DND-41 (cell line): Measurements from ENCODE around the gene HPS1.

Source experiments
- ATAC-seq: fragments of 200-7000 bp; cut with Tn5 transposase; 3 replicates; pipeline ENCODE4 v1.9.1; 2021; ENCODE audit warnings: low read depth; ENCODE audit not compliant: insufficient read depth
- DNase-seq: peaks from one replicate; pipeline ENCODE4 v3.0.0-alpha.2; 2020
- H2AFZ ChIP-seq: 2 replicates; pipeline ENCODE4 v1.6.0; 2012; ENCODE audit warnings: low read depth, low read length
- H3K27ac ChIP-seq: 2 replicates; pipeline ENCODE4 v1.5.1; 2012; ENCODE audit warnings: low read length, inconsistent platforms
- H3K27me3 ChIP-seq: fragments of 200-600 bp; sonication (generic); 2 replicates; pipeline ENCODE4 v1.6.0; 2012; ENCODE audit warnings: low read length, mild to moderate bottlenecking, inconsistent platforms; ENCODE audit not compliant: insufficient read depth, poor library complexity
- H3K36me3 ChIP-seq: 2 replicates; pipeline ENCODE4 v1.5.1; 2012; ENCODE audit warnings: low read length, inconsistent platforms; ENCODE audit not compliant: insufficient read depth
- H3K4me1 ChIP-seq: 2 replicates; pipeline ENCODE4 v1.5.1; 2012; ENCODE audit warnings: mild to moderate bottlenecking, low read length; ENCODE audit not compliant: insufficient read depth
- H3K4me2 ChIP-seq: 2 replicates; pipeline ENCODE4 v1.6.0; 2012; ENCODE audit warnings: mild to moderate bottlenecking, moderate library complexity, low read length, inconsistent platforms; ENCODE audit not compliant: insufficient read depth
- H3K4me3 ChIP-seq, 2 experiments: fragments of 200-600 bp in 1 of 2; shearing (Covaris generic) in 1 of 2; 2 replicates each; pipeline ENCODE4 v1.5.1; 2012 to 2016; ENCODE audit warnings: inconsistent platforms in 2 of 2, low read length in 2 of 2, mild to moderate bottlenecking in 2 of 2, low read depth in 1 of 2, moderate library complexity in 1 of 2
- H3K79me2 ChIP-seq: 2 replicates; pipeline ENCODE4 v1.6.0; 2012; ENCODE audit warnings: low read length, inconsistent platforms; ENCODE audit not compliant: insufficient read depth
- H3K9ac ChIP-seq: 2 replicates; pipeline ENCODE4 v1.6.0; 2012; ENCODE audit warnings: low read depth, mild to moderate bottlenecking, inconsistent platforms, low read length, moderate library complexity
- H3K9me3 ChIP-seq: 2 replicates; pipeline ENCODE4 v1.5.1; 2012; ENCODE audit warnings: low read length, moderate library complexity, mild to moderate bottlenecking, inconsistent platforms; ENCODE audit not compliant: insufficient read depth, severe bottlenecking
- H4K20me1 ChIP-seq: 2 replicates; pipeline ENCODE4 v1.6.0; 2012; ENCODE audit warnings: low read length; ENCODE audit not compliant: insufficient read depth
- EZH2 ChIP-seq: IDR thresholded peaks from 3 replicates; pipeline ENCODE4 v1.6.1; 2012; ENCODE audit warnings: borderline replicate concordance, low read depth, mild to moderate bottlenecking, moderate library complexity, low read length, inconsistent platforms; ENCODE audit not compliant: severe bottlenecking
- TF ChIP-seq, protein P1 (sequence below): IDR thresholded peaks from 2 replicates; pipeline ENCODE4 v1.5.1; 2012; ENCODE audit warnings: borderline replicate concordance, low read length, moderate library complexity, mild to moderate bottlenecking; ENCODE audit not compliant: poor library complexity, severe bottlenecking; ENCODE audit errors: extremely low read depth

Gene HPS1

GRCh38 chr10:98427011-98427515 lies 19.7 kb downstream of the HPS1 start:
- no peaks in the 10 kb centered on the region for H3K79me2 ChIP-seq
- no peak overlapping the region for H3K4me2 ChIP-seq
- H3K27ac ChIP-seq: no peak overlapping the region
- peaks cover 60% of the 10 kb centered on the region for H3K36me3 ChIP-seq
- ATAC-seq (no peak), DNase-seq (no peak)
- peaks cover 3% of the 10 kb centered on the region for H3K9me3 ChIP-seq
- no peak overlapping the region for H2AFZ ChIP-seq
- no peaks in the 10 kb centered on the region for H3K4me1 ChIP-seq
- no peak overlapping the region for H3K9ac ChIP-seq
- no peaks in the 10 kb centered on the region for H3K27me3 ChIP-seq
- no peak for TF ChIP-seq EZH2
- H4K20me1 ChIP-seq: no peaks in the 10 kb centered on the region
- H3K4me3 ChIP-seq: no peak overlapping the region

DNA sequence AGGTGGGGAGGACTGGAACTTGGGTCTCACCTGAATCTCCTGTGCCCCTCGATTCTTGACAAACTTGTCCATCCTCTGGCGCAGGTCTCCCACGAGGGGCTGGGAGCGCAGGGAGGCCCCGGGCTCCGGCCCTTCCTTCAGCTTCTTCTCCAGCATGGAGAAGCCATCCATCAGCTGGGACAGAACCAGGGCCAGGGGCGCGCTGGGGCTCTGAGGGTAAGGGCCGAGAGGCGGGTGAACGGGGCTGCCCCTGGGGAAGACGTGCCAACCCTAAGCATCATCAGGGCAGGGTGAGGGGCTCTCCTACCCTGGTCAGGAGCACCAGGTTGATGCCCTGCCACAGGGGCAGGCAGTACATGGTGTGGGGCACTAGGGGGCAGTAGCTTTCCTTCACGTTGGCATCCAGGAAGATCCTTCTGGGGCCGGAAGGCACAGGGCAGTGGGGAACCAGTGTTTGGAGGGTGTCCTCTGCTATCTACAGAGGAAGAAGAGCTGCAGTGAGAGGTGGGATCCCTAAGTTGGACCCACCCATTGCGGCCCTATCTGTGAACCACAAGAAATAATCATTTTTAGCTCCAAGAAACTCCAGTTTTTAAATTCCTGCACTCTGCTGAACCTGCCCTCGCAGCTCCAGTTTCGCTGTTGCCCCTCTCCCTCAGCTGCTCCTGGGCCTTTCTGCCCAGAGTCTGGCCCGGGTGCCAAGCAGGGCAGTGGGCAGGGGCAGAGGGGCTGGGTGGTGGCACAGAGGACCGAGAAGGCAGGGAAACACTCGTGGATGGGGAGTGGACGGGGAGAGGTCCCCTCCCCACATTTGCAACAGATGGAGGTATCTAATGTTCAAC lies 21.0 kb downstream of the HPS1 start:
- H3K9me3 ChIP-seq: no peaks in the 10 kb centered on the region
- DNase-seq: peak; percentile 48
- H3K4me3 ChIP-seq: no peak overlapping the region
- no peak overlapping the region for H2AFZ ChIP-seq
- H3K27ac ChIP-seq: no peak overlapping the region
- no peak overlapping the region for H3K4me2 ChIP-seq
- no peaks in the 10 kb centered on the region for H3K4me1 ChIP-seq
- H4K20me1 ChIP-seq: no peaks in the 10 kb centered on the region
- peak; percentile 65 for ATAC-seq
- no peaks in the 10 kb centered on the region for H3K27me3 ChIP-seq
- no peak overlapping the region for H3K9ac ChIP-seq
- no peaks in the 10 kb centered on the region for H3K79me2 ChIP-seq
- TF ChIP-seq EZH2: no peak
- TF ChIP-seq, protein P1, sequence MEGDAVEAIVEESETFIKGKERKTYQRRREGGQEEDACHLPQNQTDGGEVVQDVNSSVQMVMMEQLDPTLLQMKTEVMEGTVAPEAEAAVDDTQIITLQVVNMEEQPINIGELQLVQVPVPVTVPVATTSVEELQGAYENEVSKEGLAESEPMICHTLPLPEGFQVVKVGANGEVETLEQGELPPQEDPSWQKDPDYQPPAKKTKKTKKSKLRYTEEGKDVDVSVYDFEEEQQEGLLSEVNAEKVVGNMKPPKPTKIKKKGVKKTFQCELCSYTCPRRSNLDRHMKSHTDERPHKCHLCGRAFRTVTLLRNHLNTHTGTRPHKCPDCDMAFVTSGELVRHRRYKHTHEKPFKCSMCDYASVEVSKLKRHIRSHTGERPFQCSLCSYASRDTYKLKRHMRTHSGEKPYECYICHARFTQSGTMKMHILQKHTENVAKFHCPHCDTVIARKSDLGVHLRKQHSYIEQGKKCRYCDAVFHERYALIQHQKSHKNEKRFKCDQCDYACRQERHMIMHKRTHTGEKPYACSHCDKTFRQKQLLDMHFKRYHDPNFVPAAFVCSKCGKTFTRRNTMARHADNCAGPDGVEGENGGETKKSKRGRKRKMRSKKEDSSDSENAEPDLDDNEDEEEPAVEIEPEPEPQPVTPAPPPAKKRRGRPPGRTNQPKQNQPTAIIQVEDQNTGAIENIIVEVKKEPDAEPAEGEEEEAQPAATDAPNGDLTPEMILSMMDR: peak; percentile 76
- peaks cover 47% of the 10 kb centered on the region for H3K36me3 ChIP-seq

GRCh38 chr10:98424295-98425254 lies 22.2 kb downstream of the HPS1 start:
- Histone ChIP-seq H3K36me3 (peaks cover 43% of the 10 kb centered on the region), H3K9ac (no peak overlapping the region), H3K27ac (no peak overlapping the region), H3K4me3 (no peak overlapping the region), H3K4me2 (no peak overlapping the region), H4K20me1 (no peaks in the 10 kb centered on the region), H3K27me3 (no peaks in the 10 kb centered on the region), H2AFZ (no peak overlapping the region), H3K9me3 (no peaks in the 10 kb centered on the region), H3K79me2 (no peaks in the 10 kb centered on the region), H3K4me1 (no peaks in the 10 kb centered on the region)
- ATAC-seq (no peak), DNase-seq (no peak)
- no peak for TF ChIP-seq EZH2
- TF ChIP-seq, protein P1: no peak

GRCh38 chr10:98423691-98424120 lies 23.0 kb downstream of the HPS1 start:
- no peak overlapping the region for H2AFZ ChIP-seq
- no peaks in the 10 kb centered on the region for H3K9me3 ChIP-seq
- H3K4me2 ChIP-seq: no peak overlapping the region
- no peaks in the 10 kb centered on the region for H3K4me1 ChIP-seq
- no peak overlapping the region for H3K9ac ChIP-seq
- TF ChIP-seq, protein P1: no peak
- TF ChIP-seq EZH2: no peak
- H3K79me2 ChIP-seq: no peaks in the 10 kb centered on the region
- no peaks in the 10 kb centered on the region for H3K27me3 ChIP-seq
- no peak overlapping the region for H3K4me3 ChIP-seq
- no peak for DNase-seq
- peaks cover 45% of the 10 kb centered on the region for H3K36me3 ChIP-seq
- ATAC-seq: no peak
- no peak overlapping the region for H3K27ac ChIP-seq
- no peaks in the 10 kb centered on the region for H4K20me1 ChIP-seq
